ENCODE results near the gene SREBF1. TPM values are rescaled to one million over a fixed set of nuclear protein-coding genes. Genes with fewer than 3 reads are reported as not detected.
A peak's percentile ranks its signal among the peaks of the same experiment; 100 is the strongest.

Gene SREBF1
- total and polyA plus RNA-seq, 4 donors: 68.4 to 134 (median 80.7) TPM

DNA sequence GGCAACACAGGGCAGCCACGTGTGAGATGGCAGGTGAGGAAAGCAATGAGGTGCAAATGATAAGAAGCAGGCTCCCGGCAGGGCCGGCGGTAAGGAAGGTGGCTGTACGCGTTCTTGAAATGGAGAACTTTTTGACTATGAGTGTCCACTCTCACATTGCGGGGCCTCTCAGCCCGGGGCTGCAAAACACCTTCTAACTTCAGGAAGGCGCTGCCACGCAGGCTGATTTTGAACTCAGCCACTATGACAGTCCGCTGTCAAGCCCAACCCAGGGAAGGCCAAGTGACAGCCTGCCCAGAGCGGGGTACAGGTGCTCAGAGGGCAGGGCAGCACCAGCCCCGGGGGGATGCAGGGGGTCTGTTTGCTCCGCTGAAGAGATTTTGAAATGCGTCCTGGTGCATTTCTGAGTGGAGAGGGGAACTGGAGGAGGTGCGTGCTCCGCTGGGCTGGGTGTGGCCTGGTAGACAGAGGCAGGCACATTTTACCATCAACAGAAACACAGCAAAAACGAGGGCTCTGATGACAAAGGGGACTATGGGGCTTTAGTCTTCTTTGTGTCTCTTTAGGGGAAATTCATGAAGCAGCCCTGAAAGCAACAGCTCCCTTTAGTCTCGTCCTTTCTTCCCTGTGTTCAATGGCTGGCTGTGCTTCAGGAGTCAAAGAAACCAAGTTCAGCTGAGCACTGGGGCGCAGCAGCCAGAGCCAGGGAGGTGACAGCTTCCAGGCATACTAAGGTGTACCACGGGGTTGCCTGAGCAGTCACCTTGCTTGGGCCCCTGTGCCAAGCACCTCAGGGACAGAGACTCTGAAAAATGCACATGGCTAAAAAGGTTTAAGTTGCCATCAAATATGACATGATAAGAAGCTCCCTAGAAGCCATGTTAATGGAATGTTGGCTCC lies 14.6 kb upstream of the SREBF1 start:
- ATAC-seq (ENCODE audit: insufficient read depth, low FRiP score): no peak
- H3K4me1 ChIP-seq (ENCODE audit: control insufficient read depth in 5 of 5, insufficient read depth in 5 of 5, low read length in 5 of 5): peaks cover 0 to 30% (median 21%) of the 10 kb centered on the region in 5 donors
- peak overlapping the region; percentile 26 to 37 for H3K27ac ChIP-seq (ENCODE audit: low read depth in 1 of 2, low read length in 1 of 2)

DNA sequence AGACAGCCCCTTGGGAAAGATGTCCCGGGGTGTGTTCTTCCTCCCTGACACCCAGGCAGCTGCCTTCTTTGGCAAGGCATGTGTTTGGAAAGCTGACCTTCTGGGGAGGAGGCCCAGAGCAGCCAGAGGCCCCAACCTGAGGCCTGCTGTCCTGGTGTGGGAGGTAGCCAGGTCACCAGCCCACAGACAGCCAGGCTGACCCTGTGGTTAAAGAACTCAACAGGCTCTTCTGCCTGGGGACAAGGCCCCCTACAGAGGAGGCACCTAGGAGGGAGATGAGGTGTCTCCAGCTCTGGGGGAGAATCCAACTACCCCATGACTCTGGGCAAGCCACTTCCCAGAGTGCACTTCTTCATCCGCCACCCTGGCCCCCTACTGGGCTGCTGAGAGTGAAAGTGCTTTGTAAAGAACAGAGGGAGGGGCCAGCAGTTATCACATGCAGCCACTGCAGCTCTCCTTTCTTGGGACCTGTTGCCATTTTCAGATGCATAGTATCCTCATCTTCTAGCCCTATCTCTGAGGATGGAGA lies 13.1 kb upstream of the SREBF1 start:
- peak overlapping the region; percentile 76 to 87 for H3K27ac ChIP-seq (ENCODE audit: low read depth in 1 of 2, low read length in 1 of 2)
- H3K4me1 ChIP-seq (ENCODE audit: control insufficient read depth in 5 of 5, insufficient read depth in 5 of 5, low read length in 5 of 5): peaks cover 0 to 29% (median 21%) of the 10 kb centered on the region in 5 donors
- no peak overlapping the region for H3K9ac ChIP-seq (ENCODE audit: insufficient read depth in 1 of 2, low read length in 2 of 2)
- TF ChIP-seq, protein P1, sequence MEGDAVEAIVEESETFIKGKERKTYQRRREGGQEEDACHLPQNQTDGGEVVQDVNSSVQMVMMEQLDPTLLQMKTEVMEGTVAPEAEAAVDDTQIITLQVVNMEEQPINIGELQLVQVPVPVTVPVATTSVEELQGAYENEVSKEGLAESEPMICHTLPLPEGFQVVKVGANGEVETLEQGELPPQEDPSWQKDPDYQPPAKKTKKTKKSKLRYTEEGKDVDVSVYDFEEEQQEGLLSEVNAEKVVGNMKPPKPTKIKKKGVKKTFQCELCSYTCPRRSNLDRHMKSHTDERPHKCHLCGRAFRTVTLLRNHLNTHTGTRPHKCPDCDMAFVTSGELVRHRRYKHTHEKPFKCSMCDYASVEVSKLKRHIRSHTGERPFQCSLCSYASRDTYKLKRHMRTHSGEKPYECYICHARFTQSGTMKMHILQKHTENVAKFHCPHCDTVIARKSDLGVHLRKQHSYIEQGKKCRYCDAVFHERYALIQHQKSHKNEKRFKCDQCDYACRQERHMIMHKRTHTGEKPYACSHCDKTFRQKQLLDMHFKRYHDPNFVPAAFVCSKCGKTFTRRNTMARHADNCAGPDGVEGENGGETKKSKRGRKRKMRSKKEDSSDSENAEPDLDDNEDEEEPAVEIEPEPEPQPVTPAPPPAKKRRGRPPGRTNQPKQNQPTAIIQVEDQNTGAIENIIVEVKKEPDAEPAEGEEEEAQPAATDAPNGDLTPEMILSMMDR (IDR thresholded peaks at IDR 0.05; ENCODE audit: control extremely low read depth, extremely low read depth): no peak
- no peaks in the 10 kb centered on the region for H3K27me3 ChIP-seq (ENCODE audit: control insufficient read depth in 3 of 3, insufficient read depth in 3 of 3, low read length in 2 of 3)
- 40 to 48% methylated on average over 2 of the region's 2 CpGs for WGBS, 2 donors
- peak; percentile 66 for ATAC-seq (ENCODE audit: insufficient read depth, low FRiP score)
- H3K36me3 ChIP-seq (ENCODE audit: control insufficient read depth in 4 of 4, insufficient read depth in 4 of 4, low read length in 4 of 4): peaks cover 0 to 17% (median 3%) of the 10 kb centered on the region in 4 donors
- no peaks in the 10 kb centered on the region for H3K9me3 ChIP-seq (ENCODE audit: control insufficient read depth in 4 of 4, insufficient read depth in 3 of 4, low read length in 3 of 4)
- DNase-seq: peak; percentile 55 to 69 (median 61)
- no peak overlapping the region for H3K4me3 ChIP-seq

More for the DNA sequence above, 14.6 kb upstream of the SREBF1 start:
- Histone ChIP-seq H3K36me3 (ENCODE audit: control insufficient read depth in 4 of 4, insufficient read depth in 4 of 4, low read length in 4 of 4) (peaks cover 0 to 10% (median 4%) of the 10 kb centered on the region in 4 donors), H3K27me3 (ENCODE audit: control insufficient read depth in 3 of 3, insufficient read depth in 3 of 3, low read length in 2 of 3) (no peaks in the 10 kb centered on the region), H3K9me3 (ENCODE audit: control insufficient read depth in 4 of 4, insufficient read depth in 3 of 4, low read length in 3 of 4) (no peaks in the 10 kb centered on the region), H3K9ac (ENCODE audit: insufficient read depth in 1 of 2, low read length in 2 of 2) (no peak overlapping the region), H3K4me3 (no peak overlapping the region)
- 75 to 83% methylated on average over 21 of the region's 21 CpGs for WGBS, 2 donors
- TF ChIP-seq, protein P1 (IDR thresholded peaks at IDR 0.05; ENCODE audit: control extremely low read depth, extremely low read depth): no peak
- no peak for DNase-seq

DNA sequence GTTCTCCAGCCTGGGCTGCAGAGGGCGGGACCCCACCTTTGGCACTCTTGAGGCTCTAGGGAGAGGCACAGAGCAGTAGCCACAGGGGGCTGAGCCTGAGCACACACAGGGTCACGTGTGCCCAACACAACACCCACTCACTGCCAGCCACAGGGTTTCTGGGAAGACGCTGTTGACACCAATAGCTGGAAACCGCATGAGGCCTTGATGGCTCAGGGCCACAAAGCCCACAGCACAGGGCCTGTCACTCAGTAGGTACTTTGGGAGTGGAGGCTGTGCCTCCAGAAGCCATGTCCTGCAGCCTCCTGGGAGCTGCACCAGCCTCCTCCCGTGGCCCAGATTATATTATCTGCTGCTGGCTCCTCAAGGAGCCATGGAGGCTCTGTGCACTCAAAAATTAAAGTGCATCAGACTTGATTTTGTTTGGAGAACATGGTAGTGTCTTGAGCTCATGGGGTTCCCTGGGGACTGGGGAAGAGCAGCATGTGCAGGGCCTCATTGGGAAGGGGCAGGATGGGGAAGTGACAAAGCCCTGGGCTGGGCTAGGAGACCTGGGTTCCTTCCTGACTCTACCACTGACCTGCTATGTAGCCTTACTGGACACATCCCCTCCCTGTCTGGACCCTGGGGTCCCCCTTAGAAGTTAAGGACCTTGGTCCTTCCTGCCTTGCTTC lies 12.5 kb upstream of the SREBF1 start:
- Histone ChIP-seq H3K4me1 (ENCODE audit: control insufficient read depth in 5 of 5, insufficient read depth in 5 of 5, low read length in 5 of 5) (peaks cover 0 to 29% (median 20%) of the 10 kb centered on the region in 5 donors), H3K9ac (ENCODE audit: insufficient read depth in 1 of 2, low read length in 2 of 2) (no peak overlapping the region)

More for the DNA sequence above, 12.5 kb upstream of the SREBF1 start:
- DNase-seq: no peak
- TF ChIP-seq, protein P1 (IDR thresholded peaks at IDR 0.05; ENCODE audit: control extremely low read depth, extremely low read depth): no peak
- WGBS, 2 donors: 39 to 44% methylated on average over 5 of the region's 5 CpGs
- H3K9me3 ChIP-seq (ENCODE audit: control insufficient read depth in 4 of 4, insufficient read depth in 3 of 4, low read length in 3 of 4): no peaks in the 10 kb centered on the region
- no peaks in the 10 kb centered on the region for H3K27me3 ChIP-seq (ENCODE audit: control insufficient read depth in 3 of 3, insufficient read depth in 3 of 3, low read length in 2 of 3)
- peak; percentile 86 for ATAC-seq (ENCODE audit: insufficient read depth, low FRiP score)
- peaks cover 0 to 17% (median 3%) of the 10 kb centered on the region in 4 donors for H3K36me3 ChIP-seq (ENCODE audit: control insufficient read depth in 4 of 4, insufficient read depth in 4 of 4, low read length in 4 of 4)
- H3K27ac ChIP-seq (ENCODE audit: low read depth in 1 of 2, low read length in 1 of 2): peak overlapping the region; percentile 76 to 87
- no peak overlapping the region for H3K4me3 ChIP-seq

All from lung (tissue), 12 donors.